ENCODE results near the gene TMTC4. TPM values are rescaled to one million over a fixed set of nuclear protein-coding genes. Genes with fewer than 3 reads are reported as not detected.
"Not testable (repeated sequence)": the region's sequence is repeated elsewhere in the genome, so short reads cannot be mapped to it uniquely, and the experiment has no call there.

The TMTC4 gene
- total RNA-seq, 6 experiments from 2014 or later, result 4.9 to 9.0 (median 8.0) TPM

DNA sequence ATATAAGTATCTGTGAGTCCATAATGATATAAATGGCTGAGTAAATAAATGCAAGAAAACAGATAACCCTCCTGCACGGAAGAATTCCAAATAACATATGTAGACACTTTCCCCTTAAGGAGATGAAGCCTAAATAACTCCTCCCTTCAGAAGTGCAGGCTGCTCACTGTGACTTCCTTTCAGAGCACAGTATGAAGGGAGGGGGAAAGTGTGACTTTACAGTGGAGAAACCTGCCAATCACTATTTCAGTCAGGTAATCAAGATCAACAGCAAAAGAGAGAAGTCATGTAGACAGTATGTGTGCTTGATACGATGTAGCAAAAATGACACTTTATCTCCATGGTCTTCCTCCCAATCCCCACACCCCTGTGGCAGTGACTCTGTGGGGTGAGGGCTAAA is 93.1 kb downstream of the TMTC4 start:
- no peaks in the 10 kb centered on the region; the same call in 1 of the 2 replicates for H3K36me3 Mint-ChIP-seq (ENCODE audit: low read depth)
- H3K27me3 Mint-ChIP-seq (ENCODE audit: insufficient read depth), result no peaks in the 10 kb centered on the region; the same call in none of the 2 replicates
- no peaks in the 10 kb centered on the region for H3K9me3 Mint-ChIP-seq
- no peak overlapping the region for H3K27ac Mint-ChIP-seq
- TF ChIP-seq, protein P1, sequence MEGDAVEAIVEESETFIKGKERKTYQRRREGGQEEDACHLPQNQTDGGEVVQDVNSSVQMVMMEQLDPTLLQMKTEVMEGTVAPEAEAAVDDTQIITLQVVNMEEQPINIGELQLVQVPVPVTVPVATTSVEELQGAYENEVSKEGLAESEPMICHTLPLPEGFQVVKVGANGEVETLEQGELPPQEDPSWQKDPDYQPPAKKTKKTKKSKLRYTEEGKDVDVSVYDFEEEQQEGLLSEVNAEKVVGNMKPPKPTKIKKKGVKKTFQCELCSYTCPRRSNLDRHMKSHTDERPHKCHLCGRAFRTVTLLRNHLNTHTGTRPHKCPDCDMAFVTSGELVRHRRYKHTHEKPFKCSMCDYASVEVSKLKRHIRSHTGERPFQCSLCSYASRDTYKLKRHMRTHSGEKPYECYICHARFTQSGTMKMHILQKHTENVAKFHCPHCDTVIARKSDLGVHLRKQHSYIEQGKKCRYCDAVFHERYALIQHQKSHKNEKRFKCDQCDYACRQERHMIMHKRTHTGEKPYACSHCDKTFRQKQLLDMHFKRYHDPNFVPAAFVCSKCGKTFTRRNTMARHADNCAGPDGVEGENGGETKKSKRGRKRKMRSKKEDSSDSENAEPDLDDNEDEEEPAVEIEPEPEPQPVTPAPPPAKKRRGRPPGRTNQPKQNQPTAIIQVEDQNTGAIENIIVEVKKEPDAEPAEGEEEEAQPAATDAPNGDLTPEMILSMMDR (IDR thresholded peaks at IDR 0.05), result no peak
- no peaks in the 10 kb centered on the region for H3K4me1 Mint-ChIP-seq (ENCODE audit: low read depth)
- DNase-seq, result no peak
- H3K4me3 Mint-ChIP-seq, result no peak overlapping the region

DNA sequence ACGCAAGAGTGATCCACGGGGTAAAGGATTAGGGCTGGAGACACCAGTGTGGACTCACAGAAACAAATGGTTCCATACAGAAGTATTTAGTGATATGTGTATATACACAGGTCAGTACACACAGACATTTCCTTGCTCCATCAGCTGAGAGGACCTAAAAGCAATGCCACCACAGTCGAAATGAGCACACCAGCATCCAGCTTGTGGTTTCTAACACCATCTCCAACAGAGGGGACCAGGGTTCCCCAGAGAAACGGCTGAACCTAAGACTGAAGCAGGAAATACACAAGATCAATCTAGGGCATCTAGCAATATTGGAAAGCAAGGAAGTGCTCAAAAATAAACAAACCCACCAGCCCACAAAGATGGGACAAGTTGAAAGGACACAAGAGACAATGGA is 93.6 kb downstream of the TMTC4 start:
- Mint-ChIP-seq H3K9me3 (no peaks in the 10 kb centered on the region), H3K27ac (no peak overlapping the region), H3K36me3 (ENCODE audit: low read depth) (no peaks in the 10 kb centered on the region; the same call in 1 of the 2 replicates), H3K4me1 (ENCODE audit: low read depth) (no peaks in the 10 kb centered on the region), H3K4me3 (no peak overlapping the region), H3K27me3 (ENCODE audit: insufficient read depth) (no peaks in the 10 kb centered on the region; the same call in none of the 2 replicates)
- TF ChIP-seq, protein P1 (IDR thresholded peaks at IDR 0.05), result no peak
- no peak for DNase-seq

DNA sequence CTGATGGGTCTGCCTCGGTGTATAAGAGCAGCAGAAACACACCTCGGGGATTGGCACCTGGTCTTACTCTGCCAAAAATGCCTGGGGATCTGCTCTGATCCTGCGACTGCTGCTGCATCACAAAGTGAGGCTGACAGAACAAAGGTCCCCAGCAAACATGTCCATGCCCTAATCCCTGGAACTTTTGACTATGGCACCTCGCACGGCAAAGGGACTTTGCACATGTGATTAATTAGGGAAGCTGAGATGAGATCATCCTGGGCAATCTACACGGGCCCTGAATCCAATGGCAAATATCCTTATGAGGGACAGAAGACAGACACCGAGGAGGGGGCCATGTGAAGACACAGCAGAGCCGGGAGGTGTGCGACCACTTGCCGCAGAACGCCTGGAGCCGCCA is 94.5 kb downstream of the TMTC4 start:
- no peaks in the 10 kb centered on the region; the same call in 1 of the 2 replicates for H3K36me3 Mint-ChIP-seq (ENCODE audit: low read depth)
- no peak overlapping the region for H3K27ac Mint-ChIP-seq
- no peaks in the 10 kb centered on the region for H3K9me3 Mint-ChIP-seq
- no peak for DNase-seq
- TF ChIP-seq, protein P1 (IDR thresholded peaks at IDR 0.05), result no peak
- no peaks in the 10 kb centered on the region; the same call in none of the 2 replicates for H3K27me3 Mint-ChIP-seq (ENCODE audit: insufficient read depth)
- no peak overlapping the region for H3K4me3 Mint-ChIP-seq
- H3K4me1 Mint-ChIP-seq (ENCODE audit: low read depth), result no peaks in the 10 kb centered on the region

DNA sequence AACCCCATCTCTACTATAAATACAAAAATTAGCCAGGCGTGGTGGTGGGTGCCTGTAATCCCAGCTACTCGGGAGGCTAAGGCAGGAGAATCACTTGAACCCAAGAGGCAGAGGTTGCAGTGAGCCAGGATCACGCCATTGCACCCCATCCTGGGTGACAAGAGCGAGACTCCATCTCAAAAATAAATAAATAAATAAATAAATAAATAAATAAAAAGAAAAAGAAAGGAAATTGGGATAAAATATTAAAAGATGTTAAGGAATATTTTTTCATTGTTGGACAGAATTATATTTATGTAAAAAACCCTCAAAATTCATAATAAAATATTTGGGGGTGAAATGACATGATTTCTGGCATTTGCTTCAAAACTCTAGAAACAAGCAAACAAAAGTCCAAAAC is 97.4 kb downstream of the TMTC4 start:
- not testable (repeated sequence) for H3K4me3 Mint-ChIP-seq; DNase-seq; H3K27ac Mint-ChIP-seq; H3K9me3 Mint-ChIP-seq; H3K4me1 Mint-ChIP-seq (ENCODE audit: low read depth); H3K36me3 Mint-ChIP-seq (ENCODE audit: low read depth); H3K27me3 Mint-ChIP-seq (ENCODE audit: insufficient read depth)

DNA sequence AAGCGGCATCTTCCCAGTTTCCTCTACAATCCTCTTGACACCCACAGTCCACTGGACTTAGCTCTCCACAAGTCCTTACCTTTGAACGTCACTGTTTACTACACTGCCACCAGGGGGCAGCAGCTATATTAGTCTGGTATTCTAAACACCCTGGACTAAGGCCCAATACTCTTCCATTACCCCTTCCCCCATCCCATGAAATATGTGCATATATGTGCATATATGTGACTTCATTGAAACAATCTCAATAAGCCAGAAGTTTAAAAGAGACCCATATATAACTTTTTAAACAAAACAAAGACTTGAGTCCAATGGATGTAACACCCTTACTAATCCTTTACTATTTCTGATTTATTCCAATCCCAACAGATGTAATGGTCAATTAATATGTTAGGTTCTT is 101.5 kb downstream of the TMTC4 start:
- TF ChIP-seq, protein P1 (IDR thresholded peaks at IDR 0.05), result peak; percentile 94
- Mint-ChIP-seq H3K4me1 (ENCODE audit: low read depth) (no peaks in the 10 kb centered on the region), H3K9me3 (no peaks in the 10 kb centered on the region), H3K4me3 (no peak overlapping the region), H3K36me3 (ENCODE audit: low read depth) (no peaks in the 10 kb centered on the region), H3K27me3 (ENCODE audit: insufficient read depth) (peaks cover 6% of the 10 kb centered on the region), H3K27ac (no peak overlapping the region)
- peak; percentile 70 for DNase-seq

DNA sequence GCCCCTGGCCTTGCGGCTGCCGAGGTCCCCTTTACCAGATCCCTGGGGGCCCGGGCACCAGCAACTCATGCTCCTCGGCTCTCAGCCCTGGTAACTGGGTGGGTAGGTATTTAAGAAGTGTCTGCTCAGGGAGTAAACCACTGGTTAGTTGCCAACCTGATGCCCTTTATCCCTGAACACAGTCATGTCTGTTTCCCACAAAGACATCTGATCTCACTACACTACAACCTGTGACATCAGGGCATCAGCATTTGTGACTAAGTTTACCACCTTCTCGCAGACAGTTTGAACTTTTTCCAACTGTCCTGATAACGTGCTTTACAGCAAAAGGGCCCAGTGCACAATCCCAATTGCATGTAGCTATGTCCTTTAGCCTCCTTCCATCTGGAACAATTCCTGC is 108.1 kb downstream of the TMTC4 start:
- no peaks in the 10 kb centered on the region for H3K36me3 Mint-ChIP-seq (ENCODE audit: low read depth)
- no peak overlapping the region for H3K27ac Mint-ChIP-seq
- H3K9me3 Mint-ChIP-seq, result no peaks in the 10 kb centered on the region
- TF ChIP-seq, protein P1 (IDR thresholded peaks at IDR 0.05), result no peak
- H3K4me1 Mint-ChIP-seq (ENCODE audit: low read depth), result no peaks in the 10 kb centered on the region
- peak; percentile 13 for DNase-seq
- no peak overlapping the region for H3K4me3 Mint-ChIP-seq
- peaks cover 20% of the 10 kb centered on the region for H3K27me3 Mint-ChIP-seq (ENCODE audit: insufficient read depth)

Measured in HFFc6 (cell line).